Right atrium auricular region (tissue), 2 donors: ENCODE measurements around the gene GTF2B. TPM values are rescaled to one million over a fixed set of nuclear protein-coding genes. Genes with fewer than 3 reads are reported as not detected.
"Not testable (repeated sequence)": the region's sequence is repeated elsewhere in the genome, so short reads cannot be mapped to it uniquely, and the experiment has no call there.

ENCODE experiments used
- DNase-seq: peaks from one replicate; pipeline ENCODE4 v3.0.0-alpha.2; 2019; ENCODE audit warnings: low spot score
- H3K27ac ChIP-seq, 2 donors: fragments of 200-600 bp; sonication (generic); 1 replicate in 1 of 2; 2 replicates in 1 of 2; pipeline ENCODE4 v1.5.1; 2016 to 2019
- H3K27me3 ChIP-seq, 2 donors: fragments of 200-600 bp; sonication (generic); one replicate each; pipeline versions ENCODE4 v1.5.1 to v1.6.0; 2017 to 2019
- H3K36me3 ChIP-seq: fragments of 200-600 bp; sonication (generic); one replicate; pipeline ENCODE4 v1.5.1; 2016
- H3K4me1 ChIP-seq, 2 donors: fragments of 200-600 bp; sonication (generic); one replicate each; pipeline versions ENCODE4 v1.5.1 to v1.6.0; 2017 to 2019
- H3K4me3 ChIP-seq, 2 donors: fragments of 200-600 bp; sonication (generic); 1 replicate in 1 of 2; 2 replicates in 1 of 2; pipeline ENCODE4 v1.5.1; 2017 to 2019; ENCODE audit warnings: mild to moderate bottlenecking in 1 of 2, moderate library complexity in 1 of 2
- H3K9me3 ChIP-seq, 2 donors: fragments of 200-600 bp; sonication (generic); one replicate each; pipeline ENCODE4 v1.5.1; 2019
- CTCF ChIP-seq, 2 donors: fragments of 200-600 bp; sonication (generic); IDR thresholded peaks; one replicate each; pipeline ENCODE4 v1.5.1; 2019; ENCODE audit warnings: antibody characterized with exemption in 2 of 2
- total RNA-seq, 2 donors: library from RNA; depleted of rRNA; stranded (reverse); fragments of >200 nt; gene quantifications; one replicate each; pipeline ENCODE4 v1.1.0, GENCODE V29; 2016

Gene GTF2B
- total RNA-seq, 2 donors from 2014 or later: 19.8 to 19.9 TPM

GRCh38 chr1:88923224-88923623 lies 31.9 kb upstream of the GTF2B start:
- H3K9me3 ChIP-seq: peaks cover 0 to 2% of the 10 kb centered on the region in 2 donors
- DNase-seq: no peak
- no peaks in the 10 kb centered on the region for H3K36me3 ChIP-seq
- H3K27ac ChIP-seq: no peak overlapping the region
- no peak for TF ChIP-seq CTCF (IDR thresholded peaks at IDR 0.05)
- no peak overlapping the region for H3K4me3 ChIP-seq
- no peaks in the 10 kb centered on the region for H3K27me3 ChIP-seq
- no peaks in the 10 kb centered on the region for H3K4me1 ChIP-seq

GRCh38 chr1:88922214-88922613 lies 30.8 kb upstream of the GTF2B start:
- Histone ChIP-seq H3K36me3 (no peaks in the 10 kb centered on the region), H3K4me3 (no peak overlapping the region), H3K4me1 (no peaks in the 10 kb centered on the region), H3K27ac (no peak overlapping the region), H3K9me3 (peaks cover 0 to 13% of the 10 kb centered on the region in 2 donors), H3K27me3 (no peaks in the 10 kb centered on the region)
- no peak for DNase-seq
- TF ChIP-seq CTCF (IDR thresholded peaks at IDR 0.05): no peak

GRCh38 chr1:88920845-88921244 lies 29.5 kb upstream of the GTF2B start:
- no peak overlapping the region for H3K4me3 ChIP-seq
- no peak for DNase-seq
- H3K27ac ChIP-seq: no peak overlapping the region
- peaks cover 0 to 25% of the 10 kb centered on the region in 2 donors for H3K9me3 ChIP-seq
- H3K36me3 ChIP-seq: no peaks in the 10 kb centered on the region
- H3K4me1 ChIP-seq: no peaks in the 10 kb centered on the region
- TF ChIP-seq CTCF (IDR thresholded peaks at IDR 0.05): no peak
- H3K27me3 ChIP-seq: no peaks in the 10 kb centered on the region

- no peak overlapping the region for H3K4me3 ChIP-seq
- no peak for TF ChIP-seq CTCF (IDR thresholded peaks at IDR 0.05)
- no peaks in the 10 kb centered on the region for H3K36me3 ChIP-seq
- DNase-seq: no peak
- H3K9me3 ChIP-seq: peaks cover 0 to 27% of the 10 kb centered on the region in 2 donors
- no peak overlapping the region for H3K27ac ChIP-seq
- no peaks in the 10 kb centered on the region for H3K27me3 ChIP-seq
- H3K4me1 ChIP-seq: no peaks in the 10 kb centered on the region
Measured at GRCh38 chr1:88917321-88918025, 26.1 kb upstream of the GTF2B start.

- Histone ChIP-seq H3K4me1 (no peaks in the 10 kb centered on the region), H3K27ac (no peak overlapping the region), H3K4me3 (no peak overlapping the region), H3K9me3 (peaks cover 0 to 27% of the 10 kb centered on the region in 2 donors), H3K27me3 (no peaks in the 10 kb centered on the region), H3K36me3 (no peaks in the 10 kb centered on the region)
- no peak for DNase-seq
- TF ChIP-seq CTCF (IDR thresholded peaks at IDR 0.05): no peak
Measured at GRCh38 chr1:88916883-88917282, 25.5 kb upstream of the GTF2B start.

GRCh38 chr1:88911800-88912199 lies 20.4 kb upstream of the GTF2B start:
- not testable (repeated sequence) for H3K36me3 ChIP-seq, H3K4me3 ChIP-seq, DNase-seq, H3K27ac ChIP-seq, H3K9me3 ChIP-seq, H3K4me1 ChIP-seq, H3K27me3 ChIP-seq
